GM10847 (cell line): ENCODE data around the gene XRCC3.

Source experiments
- POLR2A ChIP-seq: IDR thresholded peaks from 2 replicates; pipeline ENCODE4 v1.6.1; 2011; ENCODE audit not compliant: insufficient read length; ENCODE audit errors: extremely low read depth

The XRCC3 gene

GRCh38 chr14:103733651-103734050 is 18.4 kb upstream of the XRCC3 start:
- no peak for TF ChIP-seq POLR2A

- TF ChIP-seq POLR2A, result no peak
Observed at GRCh38 chr14:103732868-103733620, 17.8 kb upstream of the XRCC3 start.

- no peak for TF ChIP-seq POLR2A
Observed at GRCh38 chr14:103731916-103732867, 16.9 kb upstream of the XRCC3 start.

GRCh38 chr14:103731481-103731880 is 16.2 kb upstream of the XRCC3 start:
- TF ChIP-seq POLR2A, result no peak

- TF ChIP-seq POLR2A, result no peak
Observed at GRCh38 chr14:103730490-103731035, 15.3 kb upstream of the XRCC3 start.

- TF ChIP-seq POLR2A, result no peak
Observed at GRCh38 chr14:103729496-103730448, 14.5 kb upstream of the XRCC3 start.

- TF ChIP-seq POLR2A, result no peak
Observed at GRCh38 chr14:103728721-103729120, 13.5 kb upstream of the XRCC3 start.

- no peak for TF ChIP-seq POLR2A
Observed at GRCh38 chr14:103728141-103728540, 12.9 kb upstream of the XRCC3 start.

- no peak for TF ChIP-seq POLR2A
Observed at GRCh38 chr14:103727313-103727980, 12.2 kb upstream of the XRCC3 start.

GRCh38 chr14:103726474-103726873 is 11.2 kb upstream of the XRCC3 start:
- TF ChIP-seq POLR2A, result no peak

- no peak for TF ChIP-seq POLR2A
Observed at GRCh38 chr14:103725739-103726395, 10.6 kb upstream of the XRCC3 start.

GRCh38 chr14:103725001-103725682 is 9.9 kb upstream of the XRCC3 start:
- no peak for TF ChIP-seq POLR2A

GRCh38 chr14:103724116-103724515 is 8.9 kb upstream of the XRCC3 start:
- TF ChIP-seq POLR2A, result no peak
